ENCODE data around the gene SLC25A11.
"Not testable (repeated sequence)": the region's sequence is repeated elsewhere in the genome, so short reads cannot be mapped to it uniquely, and the experiment has no call there.

The SLC25A11 gene

GRCh38 chr17:4945944-4946280, 6.1 kb upstream of the SLC25A11 start:
- DNase-seq (ENCODE audit: extremely low read depth in 1 of 2, low read depth in 1 of 2): no peak

- DNase-seq (ENCODE audit: extremely low read depth in 1 of 2, low read depth in 1 of 2): peak; percentile 70 to 84
Observed at GRCh38 chr17:4945176-4945943, 5.5 kb upstream of the SLC25A11 start.

GRCh38 chr17:4944554-4945175, 4.8 kb upstream of the SLC25A11 start:
- no peak for DNase-seq (ENCODE audit: extremely low read depth in 1 of 2, low read depth in 1 of 2)

GRCh38 chr17:4944163-4944553, 4.3 kb upstream of the SLC25A11 start:
- peak in 1 of 2 donors; percentile 28 for DNase-seq (ENCODE audit: extremely low read depth in 1 of 2, low read depth in 1 of 2)

- no peak for DNase-seq (ENCODE audit: extremely low read depth in 1 of 2, low read depth in 1 of 2)
Observed at GRCh38 chr17:4942760-4943508, 3.1 kb upstream of the SLC25A11 start.

- DNase-seq (ENCODE audit: extremely low read depth in 1 of 2, low read depth in 1 of 2): no peak
Observed at GRCh38 chr17:4941319-4941610, 1.4 kb upstream of the SLC25A11 start.

- DNase-seq (ENCODE audit: extremely low read depth in 1 of 2, low read depth in 1 of 2): no peak
Observed at GRCh38 chr17:4940555-4941318, 891 bp upstream of the SLC25A11 start.

- no peak for DNase-seq (ENCODE audit: extremely low read depth in 1 of 2, low read depth in 1 of 2)
Observed at GRCh38 chr17:4939546-4939795, 375 bp downstream of the SLC25A11 start.

- no peak for DNase-seq (ENCODE audit: extremely low read depth in 1 of 2, low read depth in 1 of 2)
Observed at GRCh38 chr17:4938688-4939545, 929 bp downstream of the SLC25A11 start.

GRCh38 chr17:4938069-4938491, 1.8 kb downstream of the SLC25A11 start:
- DNase-seq (ENCODE audit: extremely low read depth in 1 of 2, low read depth in 1 of 2): no peak

GRCh38 chr17:4937553-4937952, 2.3 kb downstream of the SLC25A11 start:
- DNase-seq (ENCODE audit: extremely low read depth in 1 of 2, low read depth in 1 of 2): no peak

GRCh38 chr17:4936436-4936835, 3.4 kb downstream of the SLC25A11 start:
- no peak for DNase-seq (ENCODE audit: extremely low read depth in 1 of 2, low read depth in 1 of 2)

GRCh38 chr17:4935650-4936049, 4.2 kb downstream of the SLC25A11 start:
- no peak for DNase-seq (ENCODE audit: extremely low read depth in 1 of 2, low read depth in 1 of 2)

- DNase-seq (ENCODE audit: extremely low read depth in 1 of 2, low read depth in 1 of 2): no peak
Observed at GRCh38 chr17:4934173-4934979, 5.5 kb downstream of the SLC25A11 start.

- DNase-seq (ENCODE audit: extremely low read depth in 1 of 2, low read depth in 1 of 2): no peak
Observed at GRCh38 chr17:4933646-4934045, 6.2 kb downstream of the SLC25A11 start.

GRCh38 chr17:4932756-4933155, 7.1 kb downstream of the SLC25A11 start:
- no peak for DNase-seq (ENCODE audit: extremely low read depth in 1 of 2, low read depth in 1 of 2)

GRCh38 chr17:4931963-4932362, 7.9 kb downstream of the SLC25A11 start, which contains the start of gene GP1BA:
Gene GP1BA, plus strand, starts transcription at chr17:4932277. Its CDS starts 328 bp downstream, at chr17:4932605.
- DNase-seq (ENCODE audit: extremely low read depth in 1 of 2, low read depth in 1 of 2): no peak

GRCh38 chr17:4928881-4929280, 11.0 kb downstream of the SLC25A11 start:
- DNase-seq (ENCODE audit: extremely low read depth in 1 of 2, low read depth in 1 of 2): no peak

- DNase-seq (ENCODE audit: extremely low read depth in 1 of 2, low read depth in 1 of 2): not testable (repeated sequence)
Observed at GRCh38 chr17:4926577-4927335, 13.1 kb downstream of the SLC25A11 start.
